BLaER1 (cell line): ENCODE results near the gene PLCB3.
"Not testable (repeated sequence)": the region's sequence is repeated elsewhere in the genome, so short reads cannot be mapped to it uniquely, and the experiment has no call there.

Source experiments
- H3K27ac ChIP-seq: shearing (Covaris generic); formaldehyde crosslinking; 2 replicates; pipeline ENCODE4 v1.8.1; 2022
- H3K27me3 ChIP-seq: shearing (Covaris generic); formaldehyde crosslinking; 2 replicates; pipeline ENCODE4 v1.8.1; 2022
- H3K36me3 ChIP-seq: shearing (Covaris generic); formaldehyde crosslinking; 2 replicates; pipeline ENCODE4 v1.8.1; 2022
- H3K4me1 ChIP-seq: shearing (Covaris generic); formaldehyde crosslinking; 2 replicates; pipeline ENCODE4 v1.8.1; 2022
- H3K4me2 ChIP-seq: shearing (Covaris generic); formaldehyde crosslinking; 2 replicates; pipeline ENCODE4 v1.8.1; 2022
- H3K4me3 ChIP-seq: shearing (Covaris generic); formaldehyde crosslinking; 2 replicates; pipeline ENCODE4 v1.8.1; 2022
- H3K9ac ChIP-seq: shearing (Covaris generic); formaldehyde crosslinking; 2 replicates; pipeline ENCODE4 v1.8.1; 2022
- H3K9me3 ChIP-seq: shearing (Covaris generic); formaldehyde crosslinking; 2 replicates; pipeline ENCODE4 v1.8.1; 2022
- H4K20me1 ChIP-seq: shearing (Covaris generic); formaldehyde crosslinking; 2 replicates; pipeline ENCODE4 v1.8.1; 2022
- Cebpa-rat ChIP-seq: shearing (Covaris generic); IDR thresholded peaks from 2 replicates; pipeline ENCODE4 v1.8.1; 2022

PLCB3 gene

DNA sequence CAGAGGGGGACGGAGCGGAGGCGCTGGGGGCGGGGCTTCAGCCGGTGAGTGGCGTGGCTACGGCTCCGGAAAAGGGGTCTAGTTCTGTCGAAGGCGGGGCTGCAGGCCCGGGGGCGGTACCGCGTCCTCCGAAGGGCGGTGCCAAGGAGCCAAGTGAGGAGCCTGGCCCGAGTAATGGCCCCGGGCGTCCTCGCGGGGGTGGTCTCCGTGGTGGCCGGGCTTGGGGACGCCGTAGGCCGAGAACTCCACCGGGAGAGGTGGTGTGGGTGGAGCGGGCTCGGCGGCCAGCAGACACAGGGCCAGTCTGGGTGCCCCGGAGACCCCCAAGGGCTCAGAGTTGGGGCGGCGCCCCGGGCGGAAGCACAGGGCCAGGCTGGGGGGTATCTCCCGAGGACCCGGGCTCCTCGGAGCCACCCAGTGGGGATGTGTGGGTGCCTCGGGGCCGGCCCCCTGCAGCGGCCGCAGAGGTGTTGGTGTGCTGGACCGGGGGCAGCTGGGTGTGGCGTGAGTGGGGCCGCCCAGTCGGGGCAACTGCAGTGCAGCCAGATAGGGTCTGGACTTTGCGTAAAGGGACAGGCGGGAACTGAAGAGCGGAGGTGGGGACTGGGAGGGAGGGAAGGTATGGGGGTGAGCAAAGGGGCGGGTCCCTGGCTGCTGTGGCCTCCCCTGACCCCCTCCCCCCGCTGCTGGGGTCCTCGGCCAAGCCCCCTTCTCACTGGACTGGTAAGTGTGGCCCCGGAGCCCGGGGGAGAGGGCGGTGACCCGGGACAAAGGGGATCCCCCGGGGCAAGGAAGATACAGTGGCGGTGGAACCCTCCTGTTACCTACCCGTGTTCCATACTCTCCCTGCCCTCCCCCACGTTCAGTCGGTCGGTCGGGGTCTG lies 9.6 kb upstream of the PLCB3 start:
- Histone ChIP-seq H3K4me2 (peak overlapping the region; percentile 97), H3K27ac (peak overlapping the region; percentile 94), H4K20me1 (peaks cover 42% of the 10 kb centered on the region), H3K9me3 (no peaks in the 10 kb centered on the region), H3K9ac (peak overlapping the region; percentile 97), H3K36me3 (peaks cover 54% of the 10 kb centered on the region), H3K4me1 (peaks cover 70% of the 10 kb centered on the region), H3K4me3 (peak overlapping the region; percentile 97), H3K27me3 (no peaks in the 10 kb centered on the region)
- TF ChIP-seq Cebpa-rat: no peak

DNA sequence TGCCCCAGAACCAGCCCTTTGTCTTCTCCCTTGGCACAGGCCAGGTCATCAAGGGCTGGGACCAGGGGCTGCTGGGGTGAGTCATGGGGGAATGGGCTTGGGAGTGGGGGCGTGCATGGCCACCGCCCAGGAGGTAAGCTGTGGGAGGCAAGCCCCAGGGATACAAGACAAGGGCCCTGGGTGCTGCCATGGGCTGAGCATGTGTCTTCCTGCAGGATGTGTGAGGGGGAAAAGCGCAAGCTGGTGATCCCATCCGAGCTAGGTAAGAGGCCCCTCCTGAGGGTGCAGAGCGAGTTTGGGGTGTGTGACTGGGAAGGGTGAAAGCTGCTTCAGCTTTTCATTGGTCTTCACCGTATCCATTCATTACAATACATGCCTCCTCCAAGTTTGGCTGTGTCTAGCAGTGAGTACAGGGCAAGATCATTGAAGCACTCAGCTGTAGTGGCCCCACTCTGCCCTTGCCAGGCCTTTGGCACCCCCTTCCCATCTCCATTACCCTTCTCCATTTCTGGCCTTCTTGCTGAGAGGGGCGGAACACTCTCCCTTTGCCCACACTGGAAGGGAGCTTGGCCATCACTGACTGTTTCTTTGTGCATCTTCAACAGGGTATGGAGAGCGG lies 8.0 kb upstream of the PLCB3 start:
- Histone ChIP-seq H3K4me3 (peak overlapping the region; percentile 97; the same call in 1 of the 2 replicates), H3K4me1 (peaks cover 65% of the 10 kb centered on the region), H3K36me3 (peaks cover 38% of the 10 kb centered on the region), H4K20me1 (peaks cover 42% of the 10 kb centered on the region), H3K27me3 (no peaks in the 10 kb centered on the region), H3K27ac (peak overlapping the region; percentile 97), H3K9me3 (no peaks in the 10 kb centered on the region), H3K4me2 (peak overlapping the region; percentile 97), H3K9ac (peak overlapping the region; percentile 97)
- TF ChIP-seq Cebpa-rat: no peak

DNA sequence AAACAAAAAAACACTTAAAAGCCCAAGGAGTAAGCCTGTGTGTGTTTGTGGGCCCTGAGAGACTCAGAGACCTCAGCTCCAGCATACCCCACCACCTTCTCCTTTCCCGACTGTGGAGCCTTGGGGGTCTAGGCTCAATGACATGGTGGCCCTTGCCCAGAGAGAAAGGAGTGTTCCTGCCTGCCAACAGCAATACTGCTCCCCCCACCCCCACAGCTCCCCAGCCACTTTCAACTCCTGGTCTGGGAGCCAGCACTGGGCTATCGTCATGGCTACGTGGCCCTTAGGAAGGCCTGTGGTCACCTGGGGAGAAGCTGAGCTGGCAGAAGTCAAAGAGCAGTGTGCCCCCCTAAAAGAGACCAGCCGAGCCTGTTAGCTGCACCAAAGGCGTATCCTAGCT lies 7.2 kb upstream of the PLCB3 start:
- H3K4me1 ChIP-seq: peaks cover 66% of the 10 kb centered on the region
- H4K20me1 ChIP-seq: peaks cover 42% of the 10 kb centered on the region
- no peaks in the 10 kb centered on the region for H3K9me3 ChIP-seq
- peak overlapping the region; percentile 97 for H3K9ac ChIP-seq
- H3K27me3 ChIP-seq: no peaks in the 10 kb centered on the region
- H3K4me3 ChIP-seq: peak overlapping the region; percentile 97
- peak overlapping the region; percentile 97 for H3K4me2 ChIP-seq
- peak overlapping the region; percentile 97 for H3K27ac ChIP-seq
- peaks cover 30% of the 10 kb centered on the region for H3K36me3 ChIP-seq
- TF ChIP-seq Cebpa-rat: no peak

DNA sequence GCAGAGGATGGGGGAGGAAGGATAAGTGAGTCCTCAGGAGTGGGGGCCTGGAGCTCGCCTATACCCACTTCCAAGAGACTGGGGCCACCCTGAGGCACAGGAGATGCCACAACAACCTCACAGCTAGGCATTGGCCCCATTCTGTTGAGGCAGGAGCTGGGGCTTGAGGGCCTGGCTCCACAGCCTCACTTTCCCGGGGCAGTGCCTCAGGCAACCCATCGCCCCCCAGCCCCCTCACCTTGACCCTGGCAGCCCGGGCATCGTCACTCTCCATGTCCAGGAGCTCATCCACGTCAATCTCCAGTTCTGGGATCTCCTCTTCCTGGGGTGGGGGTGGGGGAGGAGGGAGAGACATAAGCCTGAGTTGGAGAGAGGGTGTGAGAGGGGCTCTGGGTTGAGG lies 6.4 kb upstream of the PLCB3 start:
- Histone ChIP-seq H3K27ac (peak overlapping the region; percentile 97), H4K20me1 (peaks cover 42% of the 10 kb centered on the region), H3K9me3 (no peaks in the 10 kb centered on the region), H3K4me3 (peak overlapping the region; percentile 97), H3K27me3 (no peaks in the 10 kb centered on the region), H3K9ac (peak overlapping the region; percentile 97), H3K4me1 (peaks cover 66% of the 10 kb centered on the region), H3K36me3 (peaks cover 24% of the 10 kb centered on the region), H3K4me2 (peak overlapping the region; percentile 97)
- no peak for TF ChIP-seq Cebpa-rat

DNA sequence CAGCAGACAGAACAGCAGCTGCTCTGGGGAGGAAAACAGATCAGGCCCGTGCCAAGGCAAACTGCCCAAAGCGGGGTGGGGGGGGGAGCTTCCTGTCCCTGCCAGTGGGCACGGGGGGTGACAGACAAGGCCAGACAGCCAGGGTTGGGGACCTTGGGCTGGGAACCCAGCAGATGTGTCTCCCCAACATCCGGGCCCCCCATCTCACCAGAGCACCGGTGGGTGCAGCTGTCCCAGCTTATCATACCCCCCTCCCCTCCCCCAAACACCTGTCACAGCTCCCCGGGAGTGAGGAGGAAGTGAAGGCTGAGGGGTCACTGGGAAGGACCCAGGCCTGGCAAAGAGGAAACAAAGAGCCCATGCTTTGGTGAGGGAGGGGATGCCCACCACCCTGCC lies 5.9 kb upstream of the PLCB3 start:
- Histone ChIP-seq H3K36me3 (peaks cover 24% of the 10 kb centered on the region), H3K9me3 (no peaks in the 10 kb centered on the region), H3K4me2 (peak overlapping the region; percentile 97), H3K27me3 (no peaks in the 10 kb centered on the region), H3K4me1 (peaks cover 66% of the 10 kb centered on the region), H3K4me3 (peak overlapping the region; percentile 97), H3K27ac (peak overlapping the region; percentile 97), H4K20me1 (peaks cover 42% of the 10 kb centered on the region), H3K9ac (peak overlapping the region; percentile 97)
- no peak for TF ChIP-seq Cebpa-rat

DNA sequence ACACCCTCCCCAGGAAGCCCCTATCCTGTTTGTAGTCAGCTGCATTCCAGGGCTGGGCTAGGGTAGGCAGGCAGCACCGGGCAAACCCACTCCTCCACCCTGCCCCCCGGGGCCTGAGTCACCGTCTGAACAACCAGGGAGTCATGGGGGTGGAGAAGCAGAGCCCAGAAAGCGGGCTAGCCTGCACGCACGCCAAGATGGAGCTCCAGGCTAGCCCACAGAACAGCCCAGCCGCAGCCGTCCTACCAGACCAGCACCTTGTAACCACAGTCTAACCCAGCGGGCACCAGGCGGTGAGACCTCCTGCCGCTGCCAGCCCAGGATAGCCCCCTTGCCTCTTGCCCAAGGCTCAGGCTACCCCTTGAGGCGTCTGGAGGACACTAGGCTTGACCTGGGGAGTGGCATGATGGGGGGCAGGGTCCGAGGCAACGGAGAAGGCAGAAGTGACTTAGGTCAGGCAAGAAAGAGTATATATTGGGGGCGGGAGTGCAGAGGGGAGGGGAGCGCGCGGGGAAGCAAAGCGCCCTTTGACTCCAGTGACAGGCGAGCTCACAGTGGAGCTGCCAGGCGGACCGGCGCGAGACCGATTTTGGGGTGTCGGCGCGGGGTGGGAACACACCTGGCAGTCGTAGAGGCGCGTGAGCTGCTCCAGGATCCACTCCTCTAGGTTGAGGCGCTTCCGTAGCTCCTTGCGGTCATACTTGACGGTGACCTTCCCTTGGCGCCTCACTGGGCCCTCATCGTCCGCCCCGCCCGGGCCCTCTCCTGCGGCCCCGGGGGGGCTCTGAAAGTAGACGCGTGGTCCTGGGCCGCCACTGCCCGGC lies 5.3 kb upstream of the PLCB3 start:
- H3K9ac ChIP-seq: peak overlapping the region; percentile 97
- peaks cover 24% of the 10 kb centered on the region for H3K36me3 ChIP-seq
- no peaks in the 10 kb centered on the region for H3K27me3 ChIP-seq
- peaks cover 69% of the 10 kb centered on the region for H3K4me1 ChIP-seq
- H3K9me3 ChIP-seq: no peaks in the 10 kb centered on the region
- H3K4me3 ChIP-seq: peak overlapping the region; percentile 97
- no peak for TF ChIP-seq Cebpa-rat
- peak overlapping the region; percentile 97 for H3K27ac ChIP-seq
- peaks cover 42% of the 10 kb centered on the region for H4K20me1 ChIP-seq
- peak overlapping the region; percentile 97 for H3K4me2 ChIP-seq

DNA sequence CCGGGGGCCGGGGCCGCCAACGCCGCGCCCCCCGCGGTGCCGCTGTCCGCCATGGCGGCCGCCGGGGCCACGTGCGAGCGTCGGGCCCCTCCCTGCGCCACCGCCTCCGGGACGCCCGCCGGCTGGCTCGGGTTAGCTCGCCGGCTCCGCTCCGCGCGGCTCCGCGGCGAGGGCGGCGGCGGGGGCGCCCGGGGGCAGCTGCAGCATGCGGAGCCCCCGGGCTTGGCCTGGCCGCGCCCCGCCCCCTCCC lies 4.8 kb upstream of the PLCB3 start:
- Histone ChIP-seq H3K4me2 (peak overlapping the region; percentile 97; the same call in 1 of the 2 replicates), H3K4me1 (peaks cover 69% of the 10 kb centered on the region), H3K27ac (peak overlapping the region; percentile 97), H3K36me3 (peaks cover 24% of the 10 kb centered on the region), H3K9ac (peak overlapping the region; percentile 97), H3K4me3 (peak overlapping the region; percentile 97), H4K20me1 (peaks cover 42% of the 10 kb centered on the region)
- not testable (repeated sequence) for H3K9me3 ChIP-seq, H3K27me3 ChIP-seq

DNA sequence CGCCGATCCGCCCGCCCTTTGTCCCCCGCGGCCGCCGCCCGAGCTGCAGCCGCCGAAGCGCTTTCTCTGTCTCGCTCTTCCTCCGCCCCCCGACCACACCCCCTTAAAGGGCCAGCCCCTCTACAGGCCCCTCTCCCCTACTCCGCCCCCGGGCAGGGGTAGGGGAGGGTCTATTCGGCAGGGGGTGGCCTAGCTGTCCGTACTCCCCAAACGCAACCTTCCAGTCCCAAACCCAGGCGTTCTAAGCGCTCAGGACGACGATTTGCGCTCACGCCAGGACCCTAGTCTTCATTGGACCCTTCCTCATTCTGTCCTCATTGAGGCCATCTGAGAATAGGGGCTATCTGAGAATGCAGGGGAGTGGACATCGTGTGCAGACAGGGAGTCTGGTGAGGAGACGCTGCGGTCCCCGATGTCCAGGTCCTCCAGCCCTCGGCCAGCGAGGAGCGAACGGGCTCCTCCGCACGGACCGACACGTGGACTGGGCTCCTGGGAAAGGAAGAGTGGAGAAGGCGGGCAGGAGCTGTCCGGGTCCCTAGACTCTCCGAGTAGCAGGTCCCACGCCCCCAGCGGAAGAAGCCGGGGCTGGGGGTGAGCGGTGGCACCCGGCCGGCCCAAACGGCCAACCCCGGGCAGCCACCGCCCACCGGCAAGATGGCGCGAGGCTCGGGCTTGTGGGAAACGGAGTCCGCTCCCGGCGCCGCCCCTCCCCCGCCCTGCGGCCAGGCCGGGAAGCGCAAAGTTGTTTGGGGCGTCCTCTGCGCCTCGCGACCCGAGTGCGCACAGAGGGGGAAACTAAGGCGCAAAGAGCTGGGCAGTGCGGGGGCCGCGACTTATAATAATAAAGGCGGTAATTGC lies 4.2 kb upstream of the PLCB3 start, which contains the start of gene PPP1R14B:
Gene PPP1R14B (minus strand): TSS at position 73 of the 858 bp plus-strand sequence. CDS start 270 bp downstream, outside the sequence.
- H3K27ac ChIP-seq: peak within 1 kb of the TSS; percentile 97
- peaks cover 40% of the 10 kb centered on the region for H4K20me1 ChIP-seq

More for the DNA sequence above, 4.2 kb upstream of the PLCB3 start, which contains the start of gene PPP1R14B:
- Histone ChIP-seq H3K9me3 (no peaks in the 10 kb centered on the region), H3K4me2 (peak within 1 kb of the TSS; percentile 97), H3K27me3 (no peaks in the 10 kb centered on the region), H3K4me3 (peak within 1 kb of the TSS; percentile 97), H3K9ac (peak within 1 kb of the TSS; percentile 97), H3K4me1 (peaks cover 72% of the 10 kb centered on the region), H3K36me3 (peaks cover 24% of the 10 kb centered on the region)
- no peak for TF ChIP-seq Cebpa-rat
